Non-pigmented ciliary epithelial cell (primary cell): ENCODE data around the gene CAMK2N1.
A peak's percentile ranks its signal among the peaks of the same experiment; 100 is the strongest.
"Not testable (repeated sequence)": the region's sequence is repeated elsewhere in the genome, so short reads cannot be mapped to it uniquely, and the experiment has no call there.

Experiments used
- DNase-seq: peaks from one replicate; pipeline ENCODE4 v3.0.0-alpha.2; 2010; ENCODE audit warnings: low read depth

The CAMK2N1 gene

DNA sequence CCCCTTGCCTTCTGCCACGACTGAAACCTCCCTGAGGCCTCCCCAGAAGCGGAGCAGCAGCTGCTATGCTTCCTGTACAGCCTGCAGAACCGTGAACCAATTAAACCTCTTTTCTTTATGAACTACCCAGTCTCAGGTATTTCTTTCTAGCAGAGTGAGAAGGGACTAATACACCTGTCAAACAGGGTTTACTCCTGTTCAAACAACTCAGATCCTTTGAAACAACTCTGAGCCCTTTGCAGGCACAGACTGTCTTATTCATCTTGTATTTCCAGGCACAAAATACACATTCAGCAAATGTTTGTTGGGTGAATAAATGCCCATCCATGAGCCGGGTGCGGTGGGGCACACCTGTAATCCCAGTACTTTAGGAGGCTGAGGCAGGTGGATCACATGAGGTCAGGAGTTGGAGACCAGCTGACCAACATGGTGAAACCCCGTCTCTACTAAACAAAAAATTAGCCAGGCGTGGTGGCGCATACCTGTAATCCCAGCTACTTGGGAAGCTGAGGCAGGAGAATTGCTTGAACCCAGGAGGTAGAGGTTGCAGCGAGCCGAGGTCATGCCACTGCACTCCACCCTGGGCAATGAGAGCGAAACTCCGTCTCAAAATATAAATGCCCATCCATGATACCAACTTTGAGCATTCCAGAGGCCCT is 10.8 kb upstream of the CAMK2N1 start:
- DNase-seq, result not testable (repeated sequence)

DNA sequence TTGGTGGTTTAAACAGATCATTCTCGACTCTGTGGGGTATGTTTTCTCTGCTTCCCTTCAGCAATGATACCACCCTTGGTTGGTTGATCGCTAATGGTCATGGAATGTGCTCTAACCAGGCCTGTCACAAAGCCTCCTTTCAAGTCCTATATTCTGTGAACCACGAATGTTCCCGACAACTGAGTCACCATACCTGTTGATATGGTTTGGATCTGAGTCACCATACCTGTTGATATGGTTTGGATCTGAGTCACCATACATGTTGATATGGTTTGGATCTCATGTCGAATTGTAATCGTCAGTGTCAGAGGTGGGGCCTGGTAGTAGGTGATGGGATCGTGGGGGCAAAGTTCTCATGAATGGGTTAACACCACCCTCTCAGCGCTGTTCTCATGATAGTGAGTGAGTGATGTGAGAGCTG is 10.2 kb upstream of the CAMK2N1 start:
- DNase-seq, result peak; percentile 78

DNA sequence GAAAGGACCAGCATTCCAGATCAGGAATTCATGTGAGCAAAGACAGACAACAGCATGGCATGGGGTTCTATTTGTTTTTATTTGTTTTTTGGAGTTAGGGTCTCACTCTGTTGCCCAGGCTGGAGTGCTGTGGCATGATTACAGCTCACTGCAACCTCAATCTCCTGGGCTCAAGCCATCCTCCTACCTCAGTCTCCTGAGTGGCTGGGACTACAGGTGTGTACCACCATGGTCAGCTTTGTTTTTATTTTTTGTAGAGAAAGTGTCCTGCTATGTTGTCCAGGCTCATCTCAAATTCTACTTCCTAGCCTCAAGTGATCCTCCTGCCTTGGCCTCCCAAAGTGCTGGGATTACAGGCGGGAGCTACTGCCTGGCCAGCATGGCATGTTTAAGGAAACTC is 9.7 kb upstream of the CAMK2N1 start:
- DNase-seq, result no peak

DNA sequence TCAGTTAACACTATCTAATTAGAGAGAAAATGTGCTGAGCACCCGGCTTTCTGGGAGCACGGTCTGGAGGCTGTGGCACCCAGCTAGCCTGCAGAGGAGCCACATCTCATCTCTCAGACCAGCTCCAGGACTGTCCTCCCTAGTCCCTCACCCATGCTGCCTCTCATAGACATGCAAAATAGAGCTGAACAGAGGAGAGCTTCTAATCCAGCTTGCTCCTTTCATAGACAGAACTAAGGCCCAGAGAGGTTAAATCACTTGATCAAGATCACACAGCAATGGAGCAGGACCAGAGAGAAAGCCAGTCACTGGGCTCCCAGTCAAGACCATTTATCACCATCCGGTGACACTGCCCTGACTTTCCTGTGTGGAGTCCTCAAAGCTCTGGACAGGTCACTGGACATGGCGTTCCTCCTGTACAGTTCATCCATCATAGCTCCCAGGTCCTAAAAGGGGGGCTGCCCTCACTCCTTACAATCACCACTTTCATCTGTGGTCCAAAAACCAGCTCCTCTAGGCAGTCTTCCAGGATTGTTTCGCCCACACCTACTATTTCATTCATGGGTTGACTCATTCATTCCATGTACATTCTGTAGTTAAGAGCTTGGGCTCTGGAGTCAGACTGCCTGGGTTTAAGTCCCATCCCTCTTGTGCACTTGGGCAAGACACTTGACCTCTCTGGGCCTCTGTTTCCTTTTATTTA is 8.8 kb upstream of the CAMK2N1 start:
- peak; percentile 83 for DNase-seq

DNA sequence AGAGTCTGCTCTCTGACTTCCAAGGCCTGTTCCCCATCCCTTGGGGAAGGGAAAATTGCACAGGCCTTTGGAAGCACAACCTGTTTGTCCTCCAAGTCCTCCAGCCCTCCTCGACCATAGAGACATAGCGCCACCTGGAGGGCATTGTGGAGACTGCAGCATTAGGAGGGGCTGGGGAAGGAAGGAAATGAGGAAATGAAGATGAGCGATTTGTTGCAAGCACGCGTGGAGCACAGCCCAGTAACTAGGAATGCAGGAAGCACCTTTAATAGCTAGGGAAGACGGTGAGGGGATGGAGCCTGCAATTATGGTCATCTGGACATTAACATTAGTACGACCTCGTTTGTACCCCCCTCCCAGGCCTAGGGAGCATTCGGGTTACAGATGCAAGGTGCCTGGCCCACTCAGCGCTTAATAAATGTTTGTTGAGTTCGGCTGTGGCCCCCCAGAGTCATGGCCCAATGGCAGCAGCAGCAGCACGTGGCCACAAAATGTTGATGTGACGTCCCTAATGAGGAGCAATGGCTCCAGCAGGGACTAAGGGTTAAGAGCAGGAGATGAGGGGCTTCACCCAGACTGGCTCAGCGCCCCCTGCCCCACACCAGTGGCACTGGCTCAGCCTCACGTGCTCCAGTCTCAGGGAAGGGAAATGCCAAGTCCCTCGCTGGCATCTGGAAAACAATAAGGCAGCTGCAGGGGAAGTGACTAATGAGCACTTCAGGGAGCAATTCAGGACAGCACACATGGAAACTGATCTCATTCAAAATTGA is 8.0 kb upstream of the CAMK2N1 start:
- DNase-seq, result peak; percentile 51

DNA sequence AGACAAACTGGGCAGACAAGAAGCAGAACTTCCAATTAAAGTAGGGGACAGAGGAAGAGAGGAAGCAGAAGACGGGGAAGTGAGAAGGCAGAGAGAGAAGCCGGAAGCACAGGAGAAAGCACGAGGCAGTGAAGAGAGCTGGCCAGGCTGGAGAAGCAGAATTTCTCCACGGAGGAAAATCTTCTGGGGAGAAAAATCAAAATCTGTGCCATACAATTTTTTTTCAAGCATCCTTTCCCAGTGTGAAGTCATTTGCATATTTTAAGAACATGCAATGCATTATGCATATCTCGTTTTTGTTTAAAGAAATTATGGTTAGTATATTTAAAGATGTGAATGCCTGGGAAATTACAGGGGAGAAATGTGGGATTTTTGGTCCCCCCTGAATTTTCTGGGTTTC is 7.3 kb upstream of the CAMK2N1 start:
- DNase-seq, result no peak

DNA sequence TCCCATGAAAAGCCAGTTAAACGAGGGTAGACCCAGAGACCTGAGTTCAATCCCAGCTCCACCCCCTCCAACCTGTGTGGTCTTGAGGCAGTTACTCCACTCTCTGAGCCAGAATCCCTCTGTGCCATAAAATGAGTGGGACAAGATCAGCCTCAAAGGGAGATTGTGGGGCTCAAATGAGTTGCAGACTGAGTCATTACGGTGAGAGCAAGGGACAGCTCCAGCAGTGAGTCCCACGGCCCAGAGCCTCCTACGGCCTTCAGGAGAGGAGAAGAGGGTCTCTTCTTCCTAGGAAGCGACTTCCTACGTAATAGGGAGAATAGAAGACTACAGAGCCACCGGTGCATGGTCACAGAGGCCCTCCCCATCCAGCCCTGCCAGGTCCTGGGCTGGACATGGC is 6.7 kb upstream of the CAMK2N1 start:
- DNase-seq, result no peak

DNA sequence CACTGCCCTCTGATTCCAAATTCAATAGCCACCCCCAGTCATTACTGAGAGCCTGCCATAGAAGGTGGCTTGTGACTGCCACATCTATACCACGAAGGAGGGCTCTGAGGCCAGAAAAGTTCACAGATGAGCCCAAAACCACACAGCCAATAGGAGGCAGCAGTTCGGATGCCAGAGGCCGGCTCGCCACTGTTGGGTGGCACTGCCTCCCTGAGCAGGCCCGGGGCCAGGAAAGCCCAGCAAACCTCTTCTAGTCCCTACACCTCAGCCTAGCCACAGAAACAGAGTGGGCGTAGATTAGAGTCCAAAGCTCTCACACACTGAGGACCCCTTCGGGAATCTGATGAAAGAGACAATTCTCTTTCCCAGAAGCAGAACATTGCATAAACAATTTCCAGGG is 5.9 kb upstream of the CAMK2N1 start:
- DNase-seq, result no peak

DNA sequence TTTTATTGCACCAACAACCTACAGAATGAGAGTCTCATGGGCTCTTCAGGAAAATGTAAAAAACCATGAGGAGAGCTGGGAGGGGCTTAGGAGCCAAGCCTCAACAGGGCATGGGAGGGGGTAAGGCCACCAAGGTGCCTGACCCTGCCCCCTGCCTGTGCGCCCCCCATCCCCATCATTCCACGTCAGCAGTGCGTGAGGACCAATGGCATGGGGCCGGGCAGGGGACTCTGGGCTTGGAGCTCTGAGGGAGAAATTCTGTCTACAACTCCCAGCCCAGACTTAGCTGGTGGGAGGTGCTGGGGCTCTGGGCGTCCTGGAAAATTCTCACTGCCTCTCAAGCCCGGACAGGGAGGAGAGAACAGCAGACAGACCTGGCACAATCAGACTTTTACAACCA is 5.2 kb upstream of the CAMK2N1 start:
- no peak for DNase-seq

DNA sequence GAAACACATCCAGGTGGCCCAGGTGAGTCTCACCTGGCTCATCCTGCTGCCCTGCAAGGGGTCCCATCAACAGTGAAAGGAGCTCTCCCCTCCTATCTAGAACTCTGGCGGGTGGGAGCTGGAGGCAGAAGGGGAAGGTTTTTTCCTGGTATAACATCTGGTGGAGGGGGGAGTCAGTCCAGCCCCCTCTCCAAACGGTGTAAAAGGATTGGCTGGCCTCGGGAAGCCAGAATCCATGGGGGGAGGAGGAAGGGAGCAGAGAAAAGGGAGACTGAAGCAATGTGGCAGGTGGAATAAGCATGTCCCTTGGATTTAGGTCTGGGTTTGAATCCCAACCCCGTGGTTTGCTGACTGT is 1.2 kb upstream of the CAMK2N1 start:
- no peak for DNase-seq

DNA sequence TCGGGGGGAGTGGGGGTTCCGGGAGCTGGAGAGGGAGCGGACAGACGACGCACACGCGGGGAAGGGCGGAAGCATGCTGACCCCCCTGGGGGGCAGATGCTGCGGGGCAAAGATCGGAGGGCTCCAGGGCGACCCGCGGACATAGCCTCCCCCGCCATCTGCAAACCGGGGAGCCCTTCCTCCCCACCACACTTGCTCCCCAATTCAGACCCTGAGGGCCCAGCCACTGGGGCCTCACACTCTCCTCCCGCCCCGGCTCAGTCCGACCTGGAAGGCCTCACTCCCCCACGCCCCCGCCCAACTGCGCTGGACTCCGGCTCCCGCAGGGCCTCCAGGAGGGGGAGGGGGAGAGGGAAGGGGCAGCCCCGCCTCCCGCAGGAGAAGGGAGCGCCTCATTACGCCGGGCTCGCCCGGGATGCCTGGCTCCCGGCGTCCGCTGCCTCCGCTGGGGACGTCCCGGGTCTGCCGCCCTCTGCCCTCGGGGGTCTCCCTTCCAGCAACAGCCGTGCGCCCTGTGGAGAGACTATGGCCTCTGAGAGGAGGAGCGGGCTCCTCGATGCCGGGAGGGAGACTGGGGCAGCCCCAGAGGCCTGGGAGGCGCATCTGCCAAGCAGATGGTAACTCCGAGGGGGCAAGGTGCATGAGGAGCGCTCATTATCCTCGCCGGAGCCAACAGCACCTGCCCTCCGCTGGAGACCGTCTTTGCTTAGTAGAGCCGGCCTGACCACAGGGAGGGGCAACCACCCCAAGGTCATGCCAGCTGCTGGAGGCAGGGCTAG is 636 bp upstream of the CAMK2N1 start:
- no peak for DNase-seq

DNA sequence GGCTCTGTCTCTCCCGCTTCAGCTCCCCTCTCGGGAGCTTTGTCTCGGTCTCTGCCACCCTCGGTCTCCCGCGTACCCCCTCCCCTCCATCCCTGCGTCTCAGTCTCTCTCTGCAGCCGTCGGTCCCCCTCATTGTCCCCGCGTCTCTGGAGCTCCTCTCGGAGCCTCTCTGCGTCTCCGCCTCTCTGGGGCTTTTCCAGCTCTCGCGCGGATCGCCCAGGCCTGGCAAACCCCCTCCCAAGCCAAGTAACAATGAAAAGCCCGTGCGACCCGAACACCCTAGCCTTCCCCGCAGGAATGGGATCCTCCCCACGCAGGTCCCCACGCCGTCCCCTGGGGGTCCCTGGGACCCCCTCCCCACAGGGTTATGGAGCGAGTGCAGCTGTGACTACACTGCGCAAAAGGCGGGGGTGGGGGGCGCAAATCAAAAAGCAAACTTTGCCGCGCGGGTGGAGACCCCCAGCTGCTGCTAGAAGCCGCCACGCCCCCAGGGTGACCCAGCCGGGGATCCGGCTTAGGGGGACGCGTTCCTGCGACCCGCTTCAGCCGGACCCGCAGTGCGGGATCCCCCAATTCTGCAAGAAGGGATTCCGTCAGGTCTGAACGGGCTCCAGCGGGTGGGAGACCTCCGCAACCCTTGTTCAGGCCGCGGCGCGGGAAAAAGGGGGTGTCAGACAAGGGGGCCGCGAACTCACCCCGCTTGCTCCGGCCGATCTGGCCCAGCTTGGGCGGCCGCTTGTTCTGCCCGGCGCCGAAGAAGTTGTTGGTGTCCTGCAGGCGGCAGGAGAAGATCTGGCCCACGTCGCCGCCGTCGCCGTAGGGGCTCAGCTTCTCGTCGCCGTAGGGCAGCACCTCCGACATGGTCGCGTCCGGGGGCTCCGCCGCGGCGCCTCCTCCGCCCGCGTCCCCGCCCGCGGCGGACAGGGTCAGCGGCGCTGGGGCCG is 1.2 kb downstream of the CAMK2N1 start:
- DNase-seq, result no peak

DNA sequence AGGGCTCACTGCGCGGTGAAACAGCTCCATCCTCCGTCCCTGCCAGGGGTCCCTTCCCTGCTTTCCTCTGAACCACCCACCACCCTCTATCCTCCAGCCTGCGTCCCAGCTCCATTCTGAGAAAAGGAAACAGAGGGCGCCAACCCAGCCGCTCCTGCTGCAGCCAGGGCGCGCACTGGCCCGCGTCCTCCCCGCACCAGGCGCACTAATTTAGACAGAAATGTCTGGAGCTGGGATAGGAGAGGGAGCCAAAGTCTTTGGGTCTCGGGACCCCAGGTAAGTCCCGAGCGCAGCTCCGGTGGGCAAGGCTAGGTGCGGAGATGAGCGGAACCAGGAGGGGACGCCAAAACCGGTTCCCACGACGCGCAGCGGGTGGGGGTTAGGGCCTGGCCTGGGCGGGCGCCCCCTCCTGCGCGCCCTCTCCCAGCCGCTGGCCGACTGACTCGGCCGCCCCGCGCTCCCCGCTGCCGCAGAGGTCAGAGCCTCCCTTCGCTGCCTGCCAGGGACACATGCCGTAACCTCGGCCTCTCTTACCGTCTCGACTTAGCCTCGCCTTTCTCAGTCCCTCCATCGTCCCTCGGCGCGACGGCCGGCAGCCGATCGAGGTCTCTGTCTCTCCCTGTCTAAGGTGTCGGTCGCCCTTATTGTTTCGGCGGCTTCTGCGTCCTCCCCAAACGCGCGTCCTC is 2.0 kb downstream of the CAMK2N1 start:
- no peak for DNase-seq

DNA sequence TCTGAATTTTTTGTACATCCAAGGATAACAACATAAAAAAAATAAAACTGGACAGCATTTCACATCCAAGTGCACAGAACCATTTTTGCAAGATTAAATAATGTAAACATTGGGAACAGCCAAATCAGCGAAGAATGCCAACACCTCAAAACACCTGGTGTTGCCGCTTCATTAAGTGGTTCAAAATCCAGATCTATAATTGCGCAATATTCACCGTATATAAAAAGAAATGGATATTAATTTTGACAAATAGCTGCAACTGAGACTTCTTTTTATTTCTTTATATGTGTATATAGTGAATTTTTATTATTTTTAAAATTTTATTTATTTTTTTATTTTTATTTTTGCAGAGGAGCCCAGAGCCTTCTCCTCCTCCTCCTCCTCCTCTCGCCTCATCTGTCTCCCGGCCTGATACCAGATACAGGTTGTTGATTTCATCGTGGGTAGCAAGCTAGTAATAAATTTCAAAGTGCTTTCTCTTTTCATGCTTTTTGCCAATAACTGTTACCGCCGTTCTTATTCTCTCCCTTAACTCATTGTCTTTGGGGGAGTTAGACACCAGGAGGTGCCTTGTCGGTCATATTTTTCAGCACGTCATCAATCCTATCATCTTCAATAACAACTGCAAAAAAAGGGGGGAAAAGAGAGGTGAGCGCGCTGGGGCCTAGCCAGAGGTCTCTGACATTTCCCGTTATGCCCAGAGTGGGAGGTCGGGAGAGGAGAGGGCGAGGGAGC is 2.7 kb downstream of the CAMK2N1 start:
- DNase-seq, result no peak

DNA sequence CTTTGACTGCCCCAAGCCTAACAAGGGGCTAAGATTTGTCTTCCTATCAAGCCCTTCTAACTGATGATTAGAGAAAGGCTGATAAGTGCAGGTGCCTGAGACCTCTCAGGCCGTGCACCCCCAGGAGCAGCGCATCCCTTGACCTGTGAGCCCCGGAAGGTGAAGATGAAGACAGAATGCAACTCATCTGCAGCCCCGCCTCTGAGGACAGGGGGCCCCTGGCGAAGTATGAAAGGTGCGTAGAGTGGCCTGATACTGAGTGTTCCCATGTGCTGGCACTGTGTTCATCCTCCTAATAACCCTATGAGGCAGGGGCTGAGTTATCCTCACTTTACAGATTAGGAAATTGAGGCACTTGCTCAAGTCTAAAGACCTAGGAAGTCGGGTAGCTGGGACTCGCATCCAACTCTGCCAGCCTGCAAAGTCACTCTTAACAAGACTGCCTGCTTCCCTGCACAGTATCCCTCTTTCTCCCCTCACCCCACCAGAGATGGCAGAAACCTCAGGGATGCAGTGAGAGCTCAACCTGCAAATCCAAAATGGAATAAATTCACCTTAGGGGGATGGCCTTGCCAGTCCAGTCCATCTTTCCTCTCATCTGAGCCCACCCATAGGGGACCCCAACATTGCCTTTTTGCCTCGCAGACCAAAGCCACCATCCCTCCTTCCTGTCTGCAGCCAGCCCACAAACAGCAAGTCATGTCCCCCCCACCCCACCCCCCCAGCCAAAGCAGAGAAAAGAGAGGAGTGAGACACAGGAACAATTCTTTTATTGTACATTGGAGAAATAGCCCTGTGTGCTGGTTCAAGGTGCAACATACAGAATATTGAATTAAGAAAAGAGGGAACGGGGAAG is 4.1 kb downstream of the CAMK2N1 start:
- DNase-seq, result no peak

DNA sequence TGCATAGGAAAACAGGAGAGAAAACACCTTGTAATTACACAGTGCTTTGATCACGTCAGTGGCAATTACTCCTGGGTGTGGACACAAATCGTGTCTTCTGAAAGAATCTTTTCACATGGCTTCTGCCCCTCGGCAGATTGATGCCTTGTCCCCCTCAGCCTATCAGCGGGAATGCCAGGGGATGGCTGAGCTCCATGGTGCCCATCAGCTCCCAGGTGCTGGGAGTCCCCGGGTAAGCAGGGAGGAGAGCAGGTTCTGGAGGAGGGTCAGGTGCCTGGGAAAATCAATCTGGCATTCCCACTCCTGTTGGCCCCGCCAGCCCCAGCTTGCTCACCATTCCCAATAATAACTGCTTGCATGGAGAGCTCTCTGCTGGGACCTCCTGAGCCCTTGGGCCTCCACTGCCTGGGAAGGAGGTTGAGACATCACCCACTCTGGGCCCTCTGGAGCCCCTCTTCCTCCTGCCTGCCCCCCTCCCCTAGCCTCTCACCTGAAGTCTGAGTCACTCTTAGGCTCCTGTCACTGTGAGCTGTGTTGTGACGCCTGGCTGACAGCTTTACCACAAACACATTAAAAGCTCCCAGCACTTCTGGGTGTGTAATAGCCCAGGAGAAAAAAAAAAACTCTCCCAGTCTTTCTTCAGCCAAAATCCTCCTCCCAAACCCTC is 4.9 kb downstream of the CAMK2N1 start:
- no peak for DNase-seq

DNA sequence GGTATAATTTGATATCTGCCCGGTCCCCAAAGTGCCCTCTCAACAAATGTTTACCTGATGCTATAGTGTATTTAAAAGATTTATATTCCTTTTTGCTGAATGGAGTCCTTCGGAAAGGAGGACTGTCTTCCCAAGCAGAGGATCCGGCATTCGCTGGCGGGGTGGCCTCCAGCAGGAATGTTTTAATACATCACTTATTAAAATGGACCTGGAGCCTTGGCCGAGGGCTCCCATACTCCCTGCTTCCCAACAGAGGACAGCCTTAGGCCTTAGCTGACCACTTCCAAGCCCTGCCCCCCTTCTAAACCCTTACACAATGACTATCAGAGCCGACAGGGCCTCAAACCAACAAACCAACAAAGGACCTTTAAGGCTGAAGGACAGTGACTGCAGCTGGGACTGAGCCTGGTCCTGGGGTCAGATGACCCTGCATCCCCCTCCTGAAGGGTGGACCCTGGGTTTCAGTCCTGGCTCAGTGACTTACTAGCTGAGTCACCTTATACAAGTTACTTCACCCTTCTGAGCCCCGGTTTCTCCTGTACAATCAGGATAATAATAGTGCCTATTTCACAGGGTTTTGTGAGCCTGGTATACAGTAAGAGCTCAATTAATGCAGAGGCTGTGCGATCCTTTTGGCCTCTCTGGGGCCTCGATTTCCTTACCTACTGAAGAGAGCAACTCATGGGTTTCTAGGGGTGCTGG is 5.6 kb downstream of the CAMK2N1 start:
- DNase-seq, result no peak

DNA sequence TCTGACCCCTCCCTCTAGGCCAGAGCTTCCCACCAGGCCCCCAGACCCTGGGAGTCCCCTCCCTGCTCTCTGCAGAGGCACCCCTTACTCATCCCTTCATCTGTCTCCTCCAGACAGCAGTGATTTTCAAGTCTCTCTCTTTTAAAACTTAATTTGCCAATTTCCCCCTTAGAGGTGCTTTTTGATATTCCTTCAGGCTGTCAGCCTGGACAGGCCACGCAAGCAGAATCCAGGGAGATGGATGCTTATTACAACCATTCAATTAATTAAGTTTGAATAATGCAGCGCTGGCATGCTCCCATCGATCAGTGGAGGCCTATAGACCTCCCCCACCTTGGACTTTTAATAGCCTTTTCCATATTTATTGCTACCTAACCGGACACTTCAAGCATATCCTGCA is 6.2 kb downstream of the CAMK2N1 start:
- DNase-seq, result no peak
